GM23338 (cell line): Measurements from ENCODE around the gene EVX2.

Experiments used
- CREB1 ChIP-seq: fragments of 250-450 bp; sonication (Bioruptor Pico); IDR thresholded peaks from 2 replicates; pipeline ENCODE4 v1.5.0; 2020; ENCODE audit warnings: low read depth, mild to moderate bottlenecking, moderate library complexity
- EZH2 ChIP-seq: fragments of 200-600 bp; sonication (generic); IDR thresholded peaks from one replicate; pipeline ENCODE4 v1.8.0; 2017; ENCODE audit warnings: antibody characterized with exemption, mild to moderate bottlenecking, low read depth; ENCODE audit not compliant: unreplicated experiment
- EZH2phosphoT487 ChIP-seq: fragments of 200-600 bp; sonication (generic); IDR thresholded peaks from one replicate; pipeline ENCODE4 v1.8.1; 2018; ENCODE audit warnings: antibody characterized with exemption; ENCODE audit not compliant: unreplicated experiment
- POLR2AphosphoS5 ChIP-seq: IDR thresholded peaks from 2 replicates; pipeline ENCODE4 v1.6.1; 2016; ENCODE audit warnings: antibody characterized with exemption, low read depth
- REST ChIP-seq: IDR thresholded peaks from one replicate; pipeline ENCODE4 v1.6.1; 2018; ENCODE audit warnings: antibody characterized with exemption; ENCODE audit not compliant: unreplicated experiment
- TF ChIP-seq, protein P1 (sequence below), 2 experiments: fragments of 200-600 bp in 1 of 2; sonication (generic) in 1 of 2; conservative IDR thresholded peaks; 2 replicates each; pipeline versions ENCODE4 v1.5.1 to v1.6.1; 2016 to 2017; ENCODE audit warnings: antibody characterized with exemption in 2 of 2, low read depth in 2 of 2, mild to moderate bottlenecking in 2 of 2, moderate library complexity in 1 of 2

DNA sequence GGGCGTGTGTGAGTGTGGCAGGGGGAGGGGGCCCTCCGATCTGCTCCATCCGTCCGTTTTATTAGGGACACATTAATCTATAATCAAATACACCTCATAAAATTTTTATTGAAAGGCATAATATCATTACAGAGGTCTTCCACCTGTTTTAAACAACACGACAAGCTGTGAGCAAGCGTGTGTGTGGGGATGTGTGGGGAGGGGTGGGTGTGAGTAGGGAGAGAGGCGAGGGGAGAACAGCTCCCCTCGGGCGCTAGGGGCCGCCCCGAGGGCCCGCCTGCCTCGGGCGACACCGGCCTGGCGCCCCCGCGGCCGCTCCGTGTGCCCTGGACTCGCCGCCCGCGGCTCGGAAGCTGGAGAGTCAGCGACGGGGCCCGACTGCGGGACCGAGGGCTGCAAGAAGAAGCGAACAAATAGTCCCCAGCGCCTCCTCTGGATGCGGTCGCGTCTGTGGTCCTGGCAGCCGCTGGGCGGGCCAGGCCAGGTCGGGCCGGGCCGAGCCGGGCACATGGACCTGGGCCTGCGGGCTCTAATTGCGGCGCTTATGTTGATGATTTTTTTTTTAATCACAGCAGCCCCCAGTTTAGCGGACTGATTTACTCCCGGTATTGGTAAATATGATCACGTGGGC, 38.4 kb upstream of the EVX2 start:
- TF ChIP-seq REST, result no peak
- TF ChIP-seq, protein P1, sequence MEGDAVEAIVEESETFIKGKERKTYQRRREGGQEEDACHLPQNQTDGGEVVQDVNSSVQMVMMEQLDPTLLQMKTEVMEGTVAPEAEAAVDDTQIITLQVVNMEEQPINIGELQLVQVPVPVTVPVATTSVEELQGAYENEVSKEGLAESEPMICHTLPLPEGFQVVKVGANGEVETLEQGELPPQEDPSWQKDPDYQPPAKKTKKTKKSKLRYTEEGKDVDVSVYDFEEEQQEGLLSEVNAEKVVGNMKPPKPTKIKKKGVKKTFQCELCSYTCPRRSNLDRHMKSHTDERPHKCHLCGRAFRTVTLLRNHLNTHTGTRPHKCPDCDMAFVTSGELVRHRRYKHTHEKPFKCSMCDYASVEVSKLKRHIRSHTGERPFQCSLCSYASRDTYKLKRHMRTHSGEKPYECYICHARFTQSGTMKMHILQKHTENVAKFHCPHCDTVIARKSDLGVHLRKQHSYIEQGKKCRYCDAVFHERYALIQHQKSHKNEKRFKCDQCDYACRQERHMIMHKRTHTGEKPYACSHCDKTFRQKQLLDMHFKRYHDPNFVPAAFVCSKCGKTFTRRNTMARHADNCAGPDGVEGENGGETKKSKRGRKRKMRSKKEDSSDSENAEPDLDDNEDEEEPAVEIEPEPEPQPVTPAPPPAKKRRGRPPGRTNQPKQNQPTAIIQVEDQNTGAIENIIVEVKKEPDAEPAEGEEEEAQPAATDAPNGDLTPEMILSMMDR (conservative IDR thresholded peaks at IDR 0.05; ENCODE audit: low read depth in 2 of 2), result no peak
- no peak for TF ChIP-seq CREB1 (CRISPR knock-in tag)
- peak; percentile 50 for TF ChIP-seq EZH2
- TF ChIP-seq POLR2AphosphoS5, result no peak
- peak; percentile 12 for TF ChIP-seq EZH2phosphoT487
